ENCODE data around the gene ZMYND10. TPM values are rescaled to one million over a fixed set of nuclear protein-coding genes. Genes with fewer than 3 reads are reported as not detected.

Gene ZMYND10
- total RNA-seq, 1 donor from 2014 or later: 13.4 TPM

- H3K27me3 Mint-ChIP-seq: no peaks in the 10 kb centered on the region
- no peak overlapping the region for H3K4me3 Mint-ChIP-seq
- H3K9me3 Mint-ChIP-seq: no peaks in the 10 kb centered on the region
- no peaks in the 10 kb centered on the region for H3K36me3 Mint-ChIP-seq
- peaks cover 20% of the 10 kb centered on the region for H3K4me1 Mint-ChIP-seq (ENCODE audit: unreplicated experiment)
- H3K27ac Mint-ChIP-seq: no peak overlapping the region
- no peak for TF ChIP-seq CTCF (conservative IDR thresholded peaks at IDR 0.05)
- no peak for DNase-seq (ENCODE audit: extremely low spot score, unreplicated experiment)
Measured at GRCh38 chr3:50374363-50375257, 29.1 kb upstream of the ZMYND10 start.

GRCh38 chr3:50373146-50374051 lies 27.9 kb upstream of the ZMYND10 start:
- Mint-ChIP-seq H3K27ac (no peak overlapping the region), H3K36me3 (no peaks in the 10 kb centered on the region), H3K4me1 (ENCODE audit: unreplicated experiment) (peaks cover 15% of the 10 kb centered on the region), H3K9me3 (no peaks in the 10 kb centered on the region), H3K27me3 (no peaks in the 10 kb centered on the region), H3K4me3 (no peak overlapping the region)
- no peak for TF ChIP-seq CTCF (conservative IDR thresholded peaks at IDR 0.05)
- no peak for DNase-seq (ENCODE audit: extremely low spot score, unreplicated experiment)

GRCh38 chr3:50372349-50372748 lies 26.8 kb upstream of the ZMYND10 start:
- DNase-seq (ENCODE audit: extremely low spot score, unreplicated experiment): no peak
- no peaks in the 10 kb centered on the region for H3K27me3 Mint-ChIP-seq
- no peaks in the 10 kb centered on the region for H3K36me3 Mint-ChIP-seq
- no peaks in the 10 kb centered on the region for H3K9me3 Mint-ChIP-seq
- H3K4me3 Mint-ChIP-seq: no peak overlapping the region
- H3K4me1 Mint-ChIP-seq (ENCODE audit: unreplicated experiment): peaks cover 15% of the 10 kb centered on the region
- TF ChIP-seq CTCF (conservative IDR thresholded peaks at IDR 0.05): peak; percentile 26
- no peak overlapping the region for H3K27ac Mint-ChIP-seq

GRCh38 chr3:50371133-50371685 lies 25.7 kb upstream of the ZMYND10 start:
- no peaks in the 10 kb centered on the region for H3K36me3 Mint-ChIP-seq
- DNase-seq (ENCODE audit: extremely low spot score, unreplicated experiment): no peak
- peaks cover 12% of the 10 kb centered on the region for H3K4me1 Mint-ChIP-seq (ENCODE audit: unreplicated experiment)
- no peaks in the 10 kb centered on the region for H3K9me3 Mint-ChIP-seq
- H3K4me3 Mint-ChIP-seq: no peak overlapping the region
- H3K27me3 Mint-ChIP-seq: no peaks in the 10 kb centered on the region
- TF ChIP-seq CTCF (conservative IDR thresholded peaks at IDR 0.05): no peak
- H3K27ac Mint-ChIP-seq: peak overlapping the region; percentile 56

GRCh38 chr3:50370594-50370993 lies 25.1 kb upstream of the ZMYND10 start:
- H3K9me3 Mint-ChIP-seq: no peaks in the 10 kb centered on the region
- no peak for DNase-seq (ENCODE audit: extremely low spot score, unreplicated experiment)
- TF ChIP-seq CTCF (conservative IDR thresholded peaks at IDR 0.05): peak; percentile 55
- H3K36me3 Mint-ChIP-seq: no peaks in the 10 kb centered on the region
- H3K4me1 Mint-ChIP-seq (ENCODE audit: unreplicated experiment): peaks cover 12% of the 10 kb centered on the region
- H3K27me3 Mint-ChIP-seq: no peaks in the 10 kb centered on the region
- no peak overlapping the region for H3K4me3 Mint-ChIP-seq
- H3K27ac Mint-ChIP-seq: peak overlapping the region; percentile 53

All from type B pancreatic cell (in vitro differentiated cells).